Measurements from ENCODE around the gene TMEM11.

Gene TMEM11, protein sequence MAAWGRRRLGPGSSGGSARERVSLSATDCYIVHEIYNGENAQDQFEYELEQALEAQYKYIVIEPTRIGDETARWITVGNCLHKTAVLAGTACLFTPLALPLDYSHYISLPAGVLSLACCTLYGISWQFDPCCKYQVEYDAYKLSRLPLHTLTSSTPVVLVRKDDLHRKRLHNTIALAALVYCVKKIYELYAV

DNA sequence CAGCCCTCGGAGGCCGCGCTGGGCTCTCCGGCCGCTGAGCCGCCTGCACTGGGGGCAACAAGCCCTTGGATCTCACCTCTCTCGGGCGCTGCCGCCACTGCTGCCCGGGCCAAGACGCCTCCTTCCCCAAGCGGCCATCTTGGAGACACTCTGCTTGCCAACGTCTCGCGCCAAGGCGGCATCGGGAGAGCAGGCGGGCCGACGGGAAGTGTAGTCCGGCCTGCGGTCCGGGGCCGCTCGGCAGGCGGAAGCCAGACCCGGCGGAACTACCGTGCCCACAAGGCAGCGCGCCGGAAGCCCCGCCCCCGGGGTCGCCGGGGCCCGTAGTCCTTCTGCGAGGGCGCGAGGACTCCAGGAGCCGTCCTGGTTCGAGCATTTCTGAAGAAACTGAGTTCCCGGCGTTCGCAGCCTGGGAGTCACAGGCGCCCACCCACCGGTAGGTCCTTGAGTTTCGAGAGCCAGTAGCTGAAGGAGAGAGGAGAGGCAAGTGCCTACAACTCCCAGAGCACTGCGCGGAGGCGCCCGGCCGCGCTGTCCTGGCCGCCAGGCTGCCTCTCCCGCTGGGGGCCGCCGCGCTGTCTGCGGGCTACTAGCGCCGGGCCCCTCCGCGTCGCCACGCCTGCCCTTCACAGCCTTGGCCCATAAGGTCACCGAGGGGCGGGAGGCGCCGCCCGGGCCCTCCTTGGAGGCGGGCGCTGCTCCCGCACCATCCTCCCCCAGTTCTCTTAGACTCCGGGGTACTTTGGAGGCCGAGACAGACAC is at the start of gene TMEM11:
Gene TMEM11, minus strand, starts transcription at position 147 of the 762 bp plus-strand sequence. Its CDS starts 9 bp downstream, at position 138.
- peak; percentile 89 to 91 (median 90) for DNase-seq (ENCODE audit: low read depth in 3 of 3)

- DNase-seq (ENCODE audit: low read depth in 3 of 3), result no peak
Observed at GRCh38 chr17:21263376-21263775, 49.4 kb upstream of the TMEM11 start.

DNA sequence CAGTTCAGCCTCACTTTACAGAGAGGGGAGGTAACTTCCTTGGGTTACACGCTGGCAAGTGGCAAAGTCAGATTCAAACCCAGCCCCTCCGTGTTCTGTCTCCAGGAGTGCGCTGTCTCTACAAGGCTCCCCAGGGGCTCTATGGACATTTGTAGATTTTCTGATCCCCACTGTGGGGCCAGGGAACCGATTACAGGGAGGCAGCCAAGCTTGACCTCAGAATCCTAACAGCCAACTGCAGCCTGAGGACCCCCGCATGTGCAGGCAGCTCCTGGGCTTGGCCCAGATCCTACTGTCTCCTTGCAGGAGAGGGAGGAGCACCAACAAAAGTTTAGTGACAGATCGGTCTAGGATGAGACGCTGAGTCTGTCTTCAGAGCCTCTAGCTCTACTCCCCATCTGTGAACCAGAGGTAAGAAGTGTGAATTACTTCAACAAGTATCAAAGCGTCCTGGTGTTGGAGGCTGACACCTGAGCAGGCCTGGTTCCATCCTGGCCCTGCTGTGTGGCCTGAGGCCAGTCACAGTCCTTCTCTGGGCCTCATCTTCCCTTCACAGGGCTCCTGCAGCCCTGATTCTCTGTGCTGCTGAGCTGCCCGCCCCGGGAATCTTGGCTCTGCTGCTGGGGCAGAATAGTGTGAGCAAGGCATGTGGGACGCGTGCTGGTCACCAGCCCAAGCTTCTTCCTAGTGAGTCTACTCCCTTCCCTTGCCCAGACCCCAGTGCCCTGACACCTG is 48.5 kb upstream of the TMEM11 start:
- no peak for DNase-seq (ENCODE audit: low read depth in 3 of 3)

DNA sequence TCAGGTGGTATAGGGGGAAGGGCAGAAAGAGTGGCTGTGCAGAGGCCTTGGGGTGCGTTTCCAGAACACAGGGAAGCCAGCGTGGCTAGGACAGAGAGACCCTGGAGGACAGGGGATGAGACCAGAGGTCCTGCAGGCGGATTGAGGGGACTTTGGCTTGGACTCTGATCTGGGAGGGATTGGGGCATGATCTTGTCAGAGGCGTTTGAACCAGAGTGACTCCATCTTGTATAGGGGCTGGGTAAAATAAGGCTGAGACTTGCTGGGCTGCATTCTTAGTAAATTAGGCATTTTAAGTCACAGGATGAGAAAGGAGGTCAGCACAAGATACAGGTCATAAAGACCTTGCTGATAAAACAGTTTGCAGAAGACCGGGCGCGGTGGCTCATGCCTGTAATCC is 44.6 kb upstream of the TMEM11 start:
- DNase-seq (ENCODE audit: low read depth in 3 of 3), result no peak

GRCh38 chr17:21253646-21254441 is 39.9 kb upstream of the TMEM11 start:
- no peak for DNase-seq (ENCODE audit: low read depth in 3 of 3)

GRCh38 chr17:21252796-21253645 is 39.1 kb upstream of the TMEM11 start, which contains the start of gene NATD1:
Gene NATD1, minus strand, starts transcription at chr17:21253410. Its CDS starts 146 bp downstream, at chr17:21253264.
- peak; percentile 42 to 53 (median 45) for DNase-seq (ENCODE audit: low read depth in 3 of 3)

DNA sequence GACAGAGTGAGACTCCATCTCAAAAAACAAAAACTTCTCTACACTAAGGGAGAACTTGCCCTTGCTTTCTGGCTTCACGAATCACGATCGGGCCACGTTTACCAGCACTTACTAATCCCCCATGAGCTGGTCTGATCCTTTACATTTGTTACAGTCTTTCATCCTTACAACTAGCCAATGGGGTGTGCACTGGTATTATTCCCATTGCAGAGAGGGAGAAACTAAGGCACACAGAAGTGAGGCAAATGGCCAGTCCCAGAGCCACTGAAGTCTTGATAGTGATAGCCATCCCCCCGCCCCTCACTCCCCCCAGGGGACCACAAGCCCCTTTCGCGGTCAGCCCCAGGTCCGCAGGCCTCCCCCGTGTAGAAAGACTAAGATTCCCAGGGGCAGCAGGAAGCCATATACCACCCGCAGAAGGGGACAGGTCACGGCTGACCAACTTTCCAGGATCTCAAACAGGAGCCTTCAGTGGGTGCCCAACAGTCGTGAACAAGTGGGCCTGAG is 38.4 kb upstream of the TMEM11 start:
- no peak for DNase-seq (ENCODE audit: low read depth in 3 of 3)

DNA sequence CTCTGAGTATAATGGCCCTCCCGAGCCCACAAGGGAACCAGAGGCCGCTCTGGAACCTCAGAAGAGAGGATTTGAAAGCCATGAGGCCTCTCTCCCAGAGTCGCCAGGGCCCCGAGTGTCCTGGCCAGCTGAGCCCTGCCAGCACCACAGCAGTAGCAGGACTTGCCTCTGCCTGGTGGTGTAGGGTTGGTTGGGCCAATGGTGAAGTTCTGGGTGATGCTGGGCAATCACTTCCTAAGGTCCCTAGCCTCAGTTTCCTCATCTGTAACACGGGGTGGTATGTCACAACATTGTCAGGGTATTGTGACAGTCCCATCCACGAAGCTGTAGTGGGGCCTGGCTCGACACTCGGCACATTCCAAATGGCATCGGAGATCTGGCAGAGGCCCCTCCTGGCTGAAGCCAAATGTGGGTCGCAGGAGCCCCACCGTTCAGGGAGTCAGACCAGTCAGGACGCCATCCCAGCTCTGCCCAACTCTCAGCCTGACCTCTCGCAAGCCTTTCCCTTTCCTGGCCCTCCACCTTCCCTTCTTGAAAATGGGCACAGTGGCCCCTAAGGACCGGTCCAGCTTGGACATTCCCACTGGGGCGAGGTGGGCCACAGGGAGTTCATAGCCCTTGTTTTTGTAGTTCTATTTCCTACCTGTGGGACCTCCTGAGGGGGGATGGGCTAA is 37.5 kb upstream of the TMEM11 start:
- DNase-seq (ENCODE audit: low read depth in 3 of 3), result no peak

DNA sequence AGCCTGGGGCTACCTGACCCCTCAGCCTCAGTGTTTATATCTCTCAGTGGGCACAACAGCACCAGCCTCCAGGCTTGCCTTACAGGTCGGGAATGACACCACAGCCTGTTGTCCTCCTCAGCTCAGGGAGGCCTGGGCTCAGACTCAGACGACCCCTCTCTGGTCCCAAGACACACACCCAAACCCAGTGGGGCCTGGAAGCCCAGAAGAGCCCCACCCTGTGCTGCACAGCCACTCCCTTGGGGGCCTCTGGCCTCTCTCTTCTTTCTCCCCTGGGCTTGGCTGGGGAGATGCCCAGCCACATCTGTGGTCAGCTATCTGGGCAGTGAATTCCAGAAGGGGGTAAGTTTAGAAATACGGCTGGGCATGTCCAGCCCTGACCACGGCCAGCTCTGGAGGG is 36.9 kb upstream of the TMEM11 start:
- DNase-seq (ENCODE audit: low read depth in 3 of 3), result no peak

DNA sequence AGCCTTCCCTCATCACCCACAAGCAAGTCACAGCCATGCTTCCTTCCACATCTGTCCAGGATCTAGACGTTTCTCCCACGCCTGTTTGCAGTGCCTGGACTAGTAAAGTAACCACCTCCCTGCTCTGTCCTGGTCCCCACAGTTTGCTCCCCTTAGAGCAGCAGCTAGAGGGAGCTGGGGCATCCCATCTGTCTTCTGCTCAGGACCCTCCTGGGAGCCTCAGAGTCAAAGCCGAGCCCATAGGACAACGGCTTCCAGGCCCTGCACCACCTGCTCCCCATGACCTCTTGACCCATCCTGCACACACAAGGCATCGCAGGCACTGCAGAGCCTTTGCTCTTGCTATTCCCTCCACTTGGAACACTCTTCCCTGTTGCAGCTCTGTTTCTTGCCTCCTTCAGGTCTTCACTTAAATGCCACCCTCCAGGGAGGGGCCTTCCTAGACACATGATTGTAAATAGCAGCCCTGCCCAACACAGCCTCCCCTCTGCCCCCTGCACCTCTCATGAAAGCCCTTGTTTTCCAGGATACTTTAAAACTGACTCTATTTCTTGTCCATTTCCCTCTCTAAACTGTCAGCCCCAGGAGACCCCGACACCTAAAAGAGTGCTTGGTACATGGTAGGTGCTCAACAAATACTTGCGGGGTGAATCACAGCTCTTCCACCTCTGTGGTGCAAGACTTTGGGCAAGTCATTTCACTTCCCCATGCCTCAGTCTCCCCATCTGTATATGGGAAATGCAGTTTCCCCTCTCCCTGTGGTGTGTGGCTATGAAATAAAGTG is 36.2 kb upstream of the TMEM11 start:
- no peak for DNase-seq (ENCODE audit: low read depth in 3 of 3)

GRCh38 chr17:21249086-21249795 is 35.3 kb upstream of the TMEM11 start:
- no peak for DNase-seq (ENCODE audit: low read depth in 3 of 3)

DNA sequence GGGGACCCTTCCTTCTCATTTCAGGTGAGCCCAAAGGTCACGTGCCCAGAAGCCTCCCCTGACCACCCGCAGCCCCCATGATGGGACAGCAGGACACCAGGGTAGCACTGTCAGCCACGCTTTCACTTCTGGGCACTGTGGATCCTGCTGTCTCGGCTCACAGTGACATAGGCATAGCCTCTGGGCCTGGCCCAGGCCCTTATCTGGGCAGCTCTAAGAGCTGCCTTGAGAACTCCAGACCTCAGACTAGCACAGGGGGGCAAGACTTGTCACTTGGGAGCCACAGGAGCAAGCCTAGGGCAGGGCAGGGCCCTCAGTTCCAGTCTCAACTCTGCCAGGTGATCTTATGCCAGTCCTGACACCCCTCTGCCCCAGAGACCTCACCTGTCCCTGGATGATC is 34.5 kb upstream of the TMEM11 start:
- DNase-seq (ENCODE audit: low read depth in 3 of 3), result no peak

DNA sequence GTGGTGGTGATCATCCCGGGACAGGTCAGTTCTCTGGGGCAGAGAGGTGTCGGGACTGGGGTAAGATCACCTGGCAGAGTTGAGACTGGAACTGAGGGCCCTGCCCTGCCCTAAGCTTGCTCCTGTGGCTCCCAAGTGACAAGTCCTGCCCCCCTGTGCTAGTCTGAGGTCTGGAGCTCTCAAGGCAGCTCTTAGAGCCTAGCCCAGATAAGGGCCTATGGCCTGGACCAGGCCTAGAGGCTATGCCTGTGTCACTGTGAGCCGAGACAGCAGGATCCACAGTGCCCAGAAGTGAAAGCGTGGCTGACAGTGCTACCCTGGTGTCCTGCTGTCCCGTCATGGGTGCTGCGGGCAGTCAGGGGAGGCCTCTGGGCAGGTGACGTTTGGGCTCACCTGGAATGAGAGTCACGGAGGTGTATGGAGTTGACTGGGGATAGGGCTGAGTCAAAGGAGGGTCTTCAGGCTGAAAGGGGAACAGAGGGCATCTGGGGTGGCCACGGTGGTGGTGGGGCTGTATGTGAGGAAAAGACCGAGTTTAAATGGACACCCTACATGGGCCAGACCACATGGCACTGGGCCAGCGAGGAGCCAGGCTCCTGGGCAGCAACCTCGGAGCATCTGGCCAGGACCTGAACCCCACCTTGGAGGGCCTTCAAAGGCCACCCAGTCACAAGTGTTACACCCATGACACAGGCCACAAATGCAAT is 33.7 kb upstream of the TMEM11 start:
- DNase-seq (ENCODE audit: low read depth in 3 of 3), result no peak

GRCh38 chr17:21246698-21247097 is 32.7 kb upstream of the TMEM11 start:
- no peak for DNase-seq (ENCODE audit: low read depth in 3 of 3)

DNA sequence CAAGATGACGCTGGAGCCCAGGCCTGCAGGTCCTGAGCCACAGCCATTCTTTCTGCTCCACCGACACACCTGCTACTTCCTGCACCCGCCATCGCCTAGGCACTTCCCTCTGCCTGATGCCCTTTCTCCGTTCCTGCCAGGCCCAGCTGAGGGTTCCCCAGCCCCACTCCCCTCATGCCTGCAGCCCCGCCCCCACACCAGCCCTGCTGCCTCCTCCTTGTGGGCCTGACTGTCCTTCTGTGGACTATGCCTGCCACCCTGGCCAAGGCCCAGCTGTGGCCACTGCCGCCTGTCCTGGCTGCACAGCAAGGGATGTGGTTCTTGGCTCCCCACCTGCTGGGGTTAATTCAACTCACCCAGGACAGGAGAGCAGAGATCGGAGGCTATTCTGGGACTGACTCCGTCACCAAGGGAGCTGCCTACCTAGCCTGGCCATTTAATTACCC is 31.7 kb upstream of the TMEM11 start:
- no peak for DNase-seq (ENCODE audit: low read depth in 3 of 3)

DNA sequence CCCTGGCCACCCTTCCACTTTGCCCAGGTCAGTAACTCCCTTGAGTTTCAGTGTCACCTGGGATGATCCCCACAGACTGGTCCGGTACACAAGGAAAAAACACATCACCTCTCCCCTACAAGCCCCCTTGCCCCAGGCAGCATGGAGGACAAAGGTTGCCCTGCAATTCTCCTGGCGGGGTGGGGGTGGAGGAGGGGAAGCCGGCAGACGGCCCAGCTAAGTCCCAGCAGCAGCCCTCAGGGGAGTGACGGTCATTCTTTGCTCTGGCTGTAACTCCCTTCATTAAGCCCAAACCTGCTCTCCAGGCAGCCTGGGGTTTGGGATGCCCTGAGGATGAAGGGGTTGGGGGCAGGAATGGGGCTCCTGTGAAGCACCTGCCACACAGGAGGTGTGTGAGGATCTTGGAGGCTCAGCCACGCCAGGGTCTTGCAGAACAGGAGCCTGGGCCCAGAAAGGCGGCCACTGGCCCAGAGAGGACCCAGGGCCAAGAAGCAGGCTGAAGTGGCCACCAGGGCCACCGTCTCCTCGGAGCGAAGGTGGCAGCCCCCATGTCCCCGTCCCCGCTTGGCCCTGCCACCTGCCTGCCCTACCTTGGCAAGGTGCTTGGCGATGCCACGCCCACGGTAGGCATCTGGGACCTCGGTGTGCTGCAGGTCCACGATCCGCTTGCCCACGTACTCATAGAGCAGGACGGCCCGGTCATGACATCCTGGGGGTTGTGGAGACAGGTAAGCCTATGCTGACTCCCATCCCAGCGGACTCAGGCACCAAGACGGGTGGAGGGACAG is 29.7 kb upstream of the TMEM11 start:
- DNase-seq (ENCODE audit: low read depth in 3 of 3), result no peak

Measured in stimulated activated CD4-positive, alpha-beta T cell treated with anti-CD3 and anti-CD28 coated beads, TNF-alpha, amount 100 ng/mL, for 4 hours (primary cell).